Measurements from ENCODE around the gene RPS19.

Gene RPS19

GRCh38 chr19:41879080-41879479 lies 19.0 kb downstream of the RPS19 start:
- DNase-seq (ENCODE audit: low read depth in 2 of 2) = no peak

GRCh38 chr19:41879670-41880328 lies 19.7 kb downstream of the RPS19 start:
- no peak for DNase-seq (ENCODE audit: low read depth in 2 of 2)

GRCh38 chr19:41880329-41880708 lies 20.3 kb downstream of the RPS19 start:
- DNase-seq (ENCODE audit: low read depth in 2 of 2) = no peak

GRCh38 chr19:41882568-41883462 lies 22.8 kb downstream of the RPS19 start, which contains the start of gene ARHGEF1:
Gene ARHGEF1, plus strand, starts transcription at chr19:41883184. Its CDS starts 4,899 bp downstream, at chr19:41888083.
- DNase-seq (ENCODE audit: low read depth in 2 of 2) = peak in 1 of 2 donors; percentile 30

- DNase-seq (ENCODE audit: low read depth in 2 of 2) = no peak
Measured at GRCh38 chr19:41883463-41883820, 23.4 kb downstream of the RPS19 start.

- DNase-seq (ENCODE audit: low read depth in 2 of 2) = peak; percentile 70 to 82
Measured at GRCh38 chr19:41883821-41884733, 24.0 kb downstream of the RPS19 start.

GRCh38 chr19:41886761-41887710 lies 27.0 kb downstream of the RPS19 start:
- peak in 1 of 2 donors; percentile 47 for DNase-seq (ENCODE audit: low read depth in 2 of 2)

GRCh38 chr19:41887711-41888382 lies 27.8 kb downstream of the RPS19 start:
- DNase-seq (ENCODE audit: low read depth in 2 of 2) = peak; percentile 76 to 79

GRCh38 chr19:41888926-41889325 lies 28.9 kb downstream of the RPS19 start:
- DNase-seq (ENCODE audit: low read depth in 2 of 2) = no peak

- DNase-seq (ENCODE audit: low read depth in 2 of 2) = no peak
Measured at GRCh38 chr19:41889896-41890295, 29.8 kb downstream of the RPS19 start.

- no peak for DNase-seq (ENCODE audit: low read depth in 2 of 2)
Measured at GRCh38 chr19:41890936-41891335, 30.9 kb downstream of the RPS19 start.

- no peak for DNase-seq (ENCODE audit: low read depth in 2 of 2)
Measured at GRCh38 chr19:41892173-41892902, 32.3 kb downstream of the RPS19 start.

GRCh38 chr19:41893899-41894298 lies 33.8 kb downstream of the RPS19 start:
- DNase-seq (ENCODE audit: low read depth in 2 of 2) = no peak

GRCh38 chr19:41894350-41894749 lies 34.3 kb downstream of the RPS19 start:
- DNase-seq (ENCODE audit: low read depth in 2 of 2) = no peak

GRCh38 chr19:41895745-41896580 lies 35.9 kb downstream of the RPS19 start:
- DNase-seq (ENCODE audit: low read depth in 2 of 2) = no peak

GRCh38 chr19:41896581-41896942 lies 36.5 kb downstream of the RPS19 start:
- no peak for DNase-seq (ENCODE audit: low read depth in 2 of 2)

GRCh38 chr19:41897181-41897580 lies 37.1 kb downstream of the RPS19 start:
- DNase-seq (ENCODE audit: low read depth in 2 of 2) = no peak

GRCh38 chr19:41897820-41898219 lies 37.8 kb downstream of the RPS19 start:
- no peak for DNase-seq (ENCODE audit: low read depth in 2 of 2)

GRCh38 chr19:41898235-41898634 lies 38.2 kb downstream of the RPS19 start:
- no peak for DNase-seq (ENCODE audit: low read depth in 2 of 2)
